ENCODE measurements around the gene GOLGA6L2.
"Not testable (repeated sequence)": the region's sequence is repeated elsewhere in the genome, so short reads cannot be mapped to it uniquely, and the experiment has no call there.

Gene GOLGA6L2, protein sequence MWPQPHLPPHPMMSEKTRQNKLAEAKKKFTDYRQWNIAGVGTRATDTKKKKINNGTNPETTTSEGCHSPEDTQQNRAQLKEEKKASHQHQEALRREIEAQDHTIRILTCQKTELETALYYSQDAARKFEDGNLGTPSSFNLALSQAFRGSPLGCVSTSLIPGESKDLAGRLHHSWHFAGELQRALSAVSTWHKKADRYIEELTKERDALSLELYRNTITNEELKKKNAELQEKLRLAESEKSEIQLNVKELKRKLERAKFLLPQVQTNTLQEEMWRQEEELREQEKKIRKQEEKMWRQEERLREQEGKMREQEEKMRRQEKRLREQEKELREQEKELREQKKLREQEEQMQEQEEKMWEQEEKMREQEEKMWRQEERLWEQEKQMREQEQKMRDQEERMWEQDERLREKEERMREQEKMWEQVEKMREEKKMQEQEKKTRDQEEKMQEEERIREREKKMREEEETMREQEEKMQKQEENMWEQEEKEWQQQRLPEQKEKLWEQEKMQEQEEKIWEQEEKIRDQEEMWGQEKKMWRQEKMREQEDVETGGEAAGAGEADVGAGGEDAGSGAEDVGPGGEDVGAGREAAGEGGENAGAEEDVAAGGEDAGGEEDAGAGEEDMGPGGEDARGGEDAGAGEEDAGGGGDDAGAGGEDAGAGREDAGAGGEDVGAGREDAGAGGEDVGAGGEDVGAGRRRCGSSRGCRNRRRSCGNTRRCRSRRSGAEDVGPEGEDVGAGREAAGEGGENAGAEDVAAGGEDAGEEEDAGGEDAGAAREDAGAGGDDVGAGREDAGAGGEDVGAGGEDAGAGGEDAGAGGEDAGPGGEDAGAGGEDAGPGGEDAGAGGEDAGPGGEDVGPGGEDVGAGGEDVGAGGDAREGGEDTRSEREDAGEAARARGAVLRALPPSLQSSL
- total RNA-seq: 0 to 0.07 reads per million in 2 donors

GRCh38 chr15:23447107-23447500 lies at the start of gene GOLGA6L2:
GOLGA6L2 (minus strand) TSS chr15:23447243; CDS start chr15:23447181, 62 bp downstream.
- no peak for DNase-seq

GRCh38 chr15:23484870-23485269 lies 37.8 kb upstream of the GOLGA6L2 start:
- DNase-seq: no peak

- DNase-seq: no peak
Measured at GRCh38 chr15:23483821-23484299, 36.8 kb upstream of the GOLGA6L2 start.

- no peak for DNase-seq
Measured at GRCh38 chr15:23482764-23483489, 35.9 kb upstream of the GOLGA6L2 start.

- no peak for DNase-seq
Measured at GRCh38 chr15:23482228-23482627, 35.2 kb upstream of the GOLGA6L2 start.

DNA sequence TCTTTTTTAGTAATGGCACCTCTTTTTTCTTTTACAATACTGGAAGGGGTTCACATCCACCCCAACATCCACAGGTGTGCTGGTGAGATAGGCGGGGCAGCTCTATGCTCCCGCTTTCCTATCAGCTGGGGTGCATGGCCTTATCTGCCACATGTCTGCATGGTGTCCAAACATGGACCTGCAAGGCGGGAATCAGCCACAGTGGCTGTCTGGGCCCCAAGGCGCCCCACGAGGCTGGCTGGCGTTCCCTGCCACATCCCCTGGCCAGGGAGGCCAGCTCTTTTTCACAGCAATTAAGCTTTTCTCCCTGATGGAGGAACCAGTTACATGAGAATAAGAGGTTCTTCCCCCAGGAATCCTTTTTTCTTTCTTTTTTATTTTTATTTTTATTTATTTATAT lies 30.9 kb upstream of the GOLGA6L2 start:
- DNase-seq: no peak

DNA sequence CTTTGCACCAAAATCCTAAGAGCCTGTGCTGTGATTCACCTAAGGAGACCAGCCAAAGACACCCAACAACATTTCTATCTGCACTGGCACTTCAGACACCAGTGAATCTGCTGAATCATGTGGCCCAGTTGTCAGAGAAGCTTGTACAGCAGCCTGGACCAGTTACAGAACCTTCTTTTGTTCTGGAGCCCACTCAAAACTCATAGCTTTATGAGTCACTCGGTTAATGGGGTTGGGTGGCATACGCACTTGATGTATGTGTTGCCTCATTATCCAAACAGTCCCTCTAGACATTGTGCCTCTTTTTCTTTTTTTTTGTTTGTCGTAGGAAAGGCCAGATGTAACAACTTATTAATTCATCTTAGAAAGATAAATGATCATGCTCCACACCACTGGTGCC lies 25.6 kb upstream of the GOLGA6L2 start:
- no peak for DNase-seq

DNA sequence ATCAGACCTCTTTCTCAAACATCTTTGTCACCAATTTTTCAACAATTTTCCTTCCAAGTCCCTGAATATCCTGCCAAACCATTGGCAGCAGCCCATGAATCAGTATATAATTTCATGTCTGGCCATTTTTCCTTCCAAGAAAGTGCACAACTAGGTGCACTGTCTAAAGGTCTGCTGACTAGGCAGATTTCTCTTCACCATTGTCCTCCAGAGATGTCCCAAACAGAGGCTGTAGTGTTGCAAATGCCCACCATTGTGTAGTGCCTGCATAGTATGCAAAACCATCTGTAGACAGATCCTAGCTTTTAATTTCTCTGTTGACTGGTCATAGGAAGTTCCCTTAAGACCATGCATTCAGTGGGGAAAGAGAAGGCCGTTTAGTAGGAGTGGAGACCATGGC lies 25.0 kb upstream of the GOLGA6L2 start:
- DNase-seq: no peak

DNA sequence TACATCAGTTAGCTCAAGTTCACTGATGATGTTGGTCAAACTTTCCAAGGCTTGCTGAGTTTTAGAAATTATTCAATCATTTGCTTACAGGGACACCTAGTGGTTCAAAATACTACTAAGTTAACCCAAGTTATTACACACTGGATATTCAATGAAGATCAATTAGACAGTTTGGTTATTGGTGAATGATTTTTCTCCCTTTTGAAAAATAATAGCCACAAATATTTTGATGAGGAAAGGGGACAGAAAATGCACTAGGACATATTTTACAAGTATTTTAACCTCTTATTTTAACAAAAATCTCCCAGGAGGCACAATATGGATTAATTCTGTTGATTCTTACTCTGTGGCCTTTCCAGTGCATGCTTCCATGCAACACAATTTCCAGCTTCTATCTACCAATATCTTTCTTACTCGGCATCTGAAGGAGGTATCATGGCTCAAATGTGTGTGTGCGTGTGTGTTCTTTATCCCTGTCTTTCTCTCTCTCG lies 20.1 kb upstream of the GOLGA6L2 start:
- no peak for DNase-seq

- no peak for DNase-seq
Measured at GRCh38 chr15:23457890-23458289, 10.8 kb upstream of the GOLGA6L2 start.

DNA sequence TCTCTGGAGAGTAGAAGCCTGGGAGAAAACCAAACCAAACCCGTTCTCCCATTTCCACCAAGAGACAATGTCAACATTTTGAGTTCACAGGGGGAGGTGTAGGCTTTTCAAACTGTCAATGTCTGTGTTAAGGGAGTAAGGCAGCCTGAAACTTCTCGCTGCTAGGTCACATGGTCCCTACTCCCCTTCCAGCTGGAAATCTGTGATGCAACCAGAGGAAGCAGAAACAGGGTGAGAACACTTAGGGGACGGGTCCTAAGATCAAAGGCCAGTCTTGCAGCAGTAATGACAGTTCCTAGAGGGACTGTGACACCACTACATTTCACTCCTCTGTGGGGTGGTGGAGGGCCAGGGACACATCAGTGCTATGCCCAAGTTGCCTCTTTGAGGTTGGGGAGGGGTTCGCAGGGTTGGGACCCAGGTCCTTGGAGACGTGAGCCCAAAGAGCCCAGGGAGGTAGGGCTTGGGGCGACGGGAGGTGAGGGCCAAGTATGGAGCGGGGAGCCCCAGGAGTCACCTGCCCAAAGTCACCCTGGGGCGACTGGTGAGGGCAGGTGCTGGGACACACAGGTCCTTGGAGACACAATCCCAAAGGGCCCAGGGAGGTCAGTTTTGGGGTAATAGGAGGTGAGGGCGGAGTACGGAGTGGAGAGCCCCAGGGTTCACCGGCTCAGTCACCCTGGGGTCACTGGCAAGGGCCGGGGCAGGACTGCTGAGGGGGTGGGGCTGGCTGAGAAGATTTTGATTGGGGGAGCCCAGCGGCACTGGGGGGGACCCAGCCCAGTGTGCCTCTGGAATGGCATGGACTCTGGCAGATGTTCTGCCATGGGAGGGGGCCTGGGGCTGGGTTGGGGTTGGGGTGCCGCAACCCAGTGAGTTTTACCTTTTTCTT lies 582 bp downstream of the GOLGA6L2 start:
- no peak for DNase-seq

DNA sequence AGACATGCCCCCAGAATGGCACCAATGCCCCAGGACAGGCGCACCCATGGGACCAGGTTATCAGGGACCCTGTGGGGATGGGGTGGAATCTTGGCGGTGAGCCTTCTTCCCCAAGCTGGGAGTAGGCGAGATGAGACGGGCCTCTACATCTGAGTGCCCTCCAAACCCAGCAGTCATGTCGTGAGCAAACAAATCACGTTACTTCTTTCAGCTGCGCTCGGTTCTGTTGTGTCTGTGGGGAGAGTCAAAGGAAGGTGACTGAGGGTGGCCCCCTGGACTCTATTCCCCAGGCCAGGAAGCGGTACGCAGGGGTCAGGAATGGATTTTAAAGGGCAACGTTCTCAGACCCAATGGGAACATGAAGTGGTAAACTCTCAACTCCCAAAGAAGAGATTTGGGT lies 2.8 kb downstream of the GOLGA6L2 start:
- DNase-seq: no peak

DNA sequence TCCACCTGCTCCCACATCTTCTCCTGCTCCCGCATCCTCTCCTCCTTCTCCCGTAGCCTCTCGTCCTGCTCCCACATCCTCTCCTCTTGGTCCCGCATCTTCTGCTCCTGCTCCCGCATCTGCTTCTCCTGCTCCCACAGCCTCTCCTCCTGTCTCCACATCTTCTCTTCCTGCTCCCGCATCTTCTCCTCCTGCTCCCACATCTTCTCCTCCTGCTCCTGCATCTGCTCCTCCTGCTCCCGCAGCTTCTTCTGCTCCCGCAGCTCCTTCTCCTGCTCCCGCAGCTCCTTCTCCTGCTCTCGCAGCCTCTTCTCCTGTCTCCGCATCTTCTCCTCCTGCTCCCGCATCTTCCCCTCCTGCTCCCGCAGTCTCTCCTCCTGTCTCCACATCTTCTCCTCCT lies 5.8 kb downstream of the GOLGA6L2 start:
- no peak for DNase-seq

- no peak for DNase-seq
Measured at GRCh38 chr15:23440596-23440995, 6.4 kb downstream of the GOLGA6L2 start.

DNA sequence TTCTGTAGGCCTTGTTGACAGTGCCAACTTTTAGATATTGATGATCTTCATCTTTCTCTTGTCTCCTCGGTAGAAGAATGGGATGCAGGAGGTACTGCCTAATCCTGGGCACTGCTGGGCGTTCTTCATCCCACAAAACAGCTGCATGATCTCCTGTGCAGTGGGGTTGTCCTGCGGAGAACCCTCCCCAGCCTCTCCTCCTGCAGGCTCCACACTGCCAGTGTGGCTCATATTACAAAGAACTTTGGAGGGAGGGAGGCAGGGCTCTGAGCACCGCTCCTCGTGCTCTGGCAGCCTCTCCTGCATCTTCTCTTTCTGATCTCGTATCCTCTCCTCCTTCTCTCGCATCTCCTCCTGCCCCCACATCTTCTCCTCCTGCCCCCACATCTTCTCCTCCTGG lies 7.5 kb downstream of the GOLGA6L2 start:
- DNase-seq: no peak

GRCh38 chr15:23438816-23439466 lies 8.1 kb downstream of the GOLGA6L2 start:
- no peak for DNase-seq

GRCh38 chr15:23437673-23438072 lies 9.4 kb downstream of the GOLGA6L2 start:
- DNase-seq: no peak

DNA sequence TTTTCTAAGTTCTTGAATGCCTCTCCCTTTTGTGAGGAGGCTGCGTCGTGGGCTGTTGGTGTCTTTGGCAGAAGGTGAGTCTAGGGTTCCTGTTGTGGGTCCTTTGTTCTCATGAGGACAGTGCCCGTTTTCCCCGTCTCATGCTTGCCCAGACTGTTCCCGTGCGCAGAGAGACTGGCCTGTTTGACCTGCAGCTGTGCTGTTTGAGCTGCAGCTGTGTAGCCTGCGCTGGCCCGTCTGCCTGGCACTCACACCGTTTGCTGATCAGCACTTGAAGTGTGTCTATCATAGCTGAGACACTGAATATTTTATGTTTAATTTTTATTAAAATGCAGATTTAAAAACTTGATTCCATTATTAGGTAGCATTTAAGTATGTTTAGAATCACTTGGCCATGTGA lies 9.9 kb downstream of the GOLGA6L2 start:
- no peak for DNase-seq

- no peak for DNase-seq
Measured at GRCh38 chr15:23436421-23436820, 10.6 kb downstream of the GOLGA6L2 start.

DNA sequence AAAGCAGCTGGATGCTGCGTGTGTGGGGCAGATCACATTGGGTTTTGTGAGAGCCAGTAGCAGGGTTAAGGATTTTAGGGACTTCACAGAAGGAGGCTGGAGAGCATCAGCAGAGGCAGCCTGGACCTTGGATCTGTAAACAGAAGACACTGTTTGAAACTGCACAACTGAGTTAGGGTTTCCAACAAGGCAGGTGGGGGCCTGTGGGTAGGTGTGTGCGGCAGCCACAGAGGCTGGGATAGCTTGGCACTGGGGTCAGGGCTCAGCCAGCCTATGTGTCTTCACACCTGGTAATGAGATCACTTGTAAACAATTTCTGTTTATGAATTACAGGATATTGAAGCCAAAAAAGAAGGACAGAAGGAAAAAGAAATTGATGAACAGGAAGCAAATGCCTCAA lies 12.3 kb downstream of the GOLGA6L2 start:
- not testable (repeated sequence) for DNase-seq

GRCh38 chr15:23425327-23425726 lies 21.7 kb downstream of the GOLGA6L2 start:
- DNase-seq: not testable (repeated sequence)

All from T-helper 9 cell (primary cell).